GM21529 (cell line): ENCODE results near the gene SLX1A.
"Not testable (repeated sequence)": the region's sequence is repeated elsewhere in the genome, so short reads cannot be mapped to it uniquely, and the experiment has no call there.

ENCODE experiments used
- ATAC-seq: cut with Tn5 transposase; IDR thresholded peaks from one replicate; pipeline ENCODE4 v1.9.1; 2021; ENCODE audit not compliant: unreplicated experiment

Gene SLX1A

DNA sequence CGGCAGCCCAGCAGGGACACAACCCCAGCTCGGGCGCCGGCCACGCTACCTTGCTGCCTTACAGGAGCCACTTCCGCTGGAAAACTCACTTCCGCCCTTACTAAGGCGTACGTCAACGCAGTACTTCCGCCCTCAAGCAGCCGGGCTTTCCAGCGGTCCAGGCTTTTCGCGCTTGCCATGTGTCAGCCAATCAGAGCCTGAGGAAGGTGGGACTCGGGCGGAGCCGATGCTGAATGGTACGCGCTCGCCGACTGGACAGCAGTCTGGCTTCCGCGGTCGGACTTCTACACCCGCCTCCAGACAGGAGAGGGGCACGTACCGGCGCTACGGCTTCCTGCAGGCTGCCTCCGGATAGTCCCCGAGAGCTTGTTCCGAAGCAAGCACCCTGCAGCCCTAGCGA is at the start of gene SLX1A, which contains the start of gene BOLA2B:
SLX1A (plus strand) TSS at position 261 of the 400 bp plus-strand sequence. CDS start 210 bp downstream, outside the sequence.
BOLA2B (minus strand) TSS at position 52 of the 400 bp plus-strand sequence. CDS start 71 bp downstream, outside the sequence.
- peak; percentile 81 for ATAC-seq

DNA sequence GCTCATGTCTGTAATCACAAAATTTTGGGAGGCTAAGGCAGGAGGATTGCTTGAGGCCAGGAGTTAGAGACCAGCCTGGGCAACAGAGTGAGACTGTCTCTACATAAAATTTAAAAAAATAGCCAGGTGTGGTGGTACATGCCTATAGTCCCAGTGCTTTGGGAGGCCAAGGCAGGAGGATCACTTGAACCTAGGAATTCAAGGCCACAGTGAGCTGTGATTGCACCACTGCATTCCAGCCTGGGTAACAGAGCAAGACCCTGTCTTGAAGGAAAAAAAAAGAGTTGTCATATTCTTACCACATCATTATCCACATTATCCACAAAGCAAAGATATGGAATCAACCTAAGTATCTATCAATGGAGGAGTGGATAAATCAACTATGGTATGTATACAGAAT is 49.7 kb upstream of the SLX1A start:
- no peak for ATAC-seq

DNA sequence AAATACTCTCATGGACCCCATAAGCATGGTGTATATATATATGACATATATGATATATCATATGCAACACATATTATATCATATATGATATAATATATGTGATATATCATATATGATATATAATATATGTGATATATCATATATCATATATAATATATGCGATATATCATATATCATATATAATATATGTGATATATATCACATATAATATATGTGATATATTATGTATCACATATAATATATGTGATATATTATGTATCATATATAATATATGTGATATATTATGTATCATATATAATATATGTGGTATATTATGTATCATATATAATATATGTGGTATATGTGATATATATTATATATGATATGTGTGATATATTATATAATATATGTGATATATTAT is 48.8 kb upstream of the SLX1A start:
- ATAC-seq: no peak

DNA sequence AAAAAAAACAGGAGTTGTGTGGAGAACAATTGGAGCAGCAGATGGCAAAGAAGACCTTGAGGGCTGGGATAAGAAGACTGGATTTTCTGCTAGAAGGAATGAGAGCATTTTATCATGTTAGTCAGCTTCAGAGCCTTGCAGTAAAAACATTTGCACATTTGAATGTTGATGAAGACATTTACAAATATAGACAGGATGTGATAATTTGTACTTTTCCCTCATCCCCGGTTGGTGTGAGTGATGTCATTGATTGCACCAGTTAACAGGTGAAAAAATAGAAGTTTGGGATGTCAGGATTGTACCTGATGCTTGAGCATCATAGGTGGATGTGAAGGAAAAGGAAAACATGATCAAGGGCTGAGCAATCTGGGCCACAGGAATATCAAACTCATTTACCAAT is 48.0 kb upstream of the SLX1A start:
- ATAC-seq: no peak

GRCh38 chr16:30147843-30148510 is 45.7 kb upstream of the SLX1A start:
- ATAC-seq: no peak

- ATAC-seq: no peak
Observed at GRCh38 chr16:30149250-30149930, 44.3 kb upstream of the SLX1A start.

DNA sequence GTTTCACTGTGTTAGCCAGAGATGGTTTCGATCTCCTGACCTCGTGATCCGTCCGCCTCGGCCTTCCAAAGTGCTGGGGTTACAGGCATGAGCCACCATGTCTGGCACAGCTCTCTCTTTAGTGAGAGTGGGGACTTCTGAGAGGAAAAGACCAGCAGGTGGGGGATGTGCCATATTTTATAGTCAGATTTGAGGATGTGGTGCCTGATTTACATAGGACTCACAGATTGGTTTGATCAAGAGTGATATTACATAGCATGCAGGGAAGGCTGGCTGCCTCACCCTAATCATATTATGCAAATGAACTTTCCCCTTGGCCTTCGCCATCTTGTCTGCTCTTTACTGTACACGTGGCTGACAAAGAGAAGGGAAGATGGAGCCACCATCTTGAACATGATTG is 42.6 kb upstream of the SLX1A start:
- ATAC-seq: no peak

GRCh38 chr16:30152517-30152916 is 41.2 kb upstream of the SLX1A start:
- no peak for ATAC-seq

GRCh38 chr16:30155188-30155587 is 38.5 kb upstream of the SLX1A start:
- ATAC-seq: no peak

DNA sequence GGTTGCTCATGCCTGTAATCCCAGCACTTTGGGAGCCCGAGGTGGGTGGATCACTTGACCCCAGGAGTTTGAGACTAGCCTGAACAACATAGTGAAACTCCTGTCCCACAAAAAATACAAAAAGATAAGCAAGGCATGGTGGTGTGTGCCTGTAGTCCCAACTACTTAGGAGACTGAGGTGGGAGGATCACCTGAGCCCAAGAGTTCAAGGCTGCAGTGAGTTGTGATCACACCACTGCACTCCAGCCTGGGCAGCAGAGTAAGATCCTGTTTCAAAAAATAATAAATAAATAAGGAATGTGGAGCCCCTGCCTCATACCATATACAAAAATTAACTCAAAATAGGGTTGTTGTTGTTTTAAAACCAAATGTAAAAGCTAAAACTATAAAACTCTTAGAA is 36.5 kb upstream of the SLX1A start:
- no peak for ATAC-seq

DNA sequence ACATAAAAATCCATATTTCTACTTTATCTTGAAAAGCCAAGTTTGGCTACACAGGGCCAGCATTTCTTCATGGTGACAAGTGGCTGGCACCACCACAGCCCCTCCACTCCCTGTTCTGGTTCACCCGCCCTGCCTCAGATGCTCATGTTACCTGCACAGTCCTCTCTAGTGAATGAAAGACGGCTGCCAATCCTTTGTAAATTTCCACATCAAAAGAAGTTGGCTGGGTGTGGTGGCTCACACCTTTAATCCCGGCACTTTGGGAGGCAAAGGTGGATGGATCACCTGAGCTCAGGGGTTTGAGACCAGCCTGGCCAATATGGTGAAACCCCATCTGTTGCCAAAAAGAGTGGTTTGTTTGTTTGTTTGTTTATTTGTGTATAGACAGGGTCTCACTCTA is 30.1 kb upstream of the SLX1A start:
- ATAC-seq: no peak

GRCh38 chr16:30166202-30166902 is 27.3 kb upstream of the SLX1A start:
- ATAC-seq: peak; percentile 69

GRCh38 chr16:30168746-30169145 is 24.9 kb upstream of the SLX1A start:
- ATAC-seq: not testable (repeated sequence)

DNA sequence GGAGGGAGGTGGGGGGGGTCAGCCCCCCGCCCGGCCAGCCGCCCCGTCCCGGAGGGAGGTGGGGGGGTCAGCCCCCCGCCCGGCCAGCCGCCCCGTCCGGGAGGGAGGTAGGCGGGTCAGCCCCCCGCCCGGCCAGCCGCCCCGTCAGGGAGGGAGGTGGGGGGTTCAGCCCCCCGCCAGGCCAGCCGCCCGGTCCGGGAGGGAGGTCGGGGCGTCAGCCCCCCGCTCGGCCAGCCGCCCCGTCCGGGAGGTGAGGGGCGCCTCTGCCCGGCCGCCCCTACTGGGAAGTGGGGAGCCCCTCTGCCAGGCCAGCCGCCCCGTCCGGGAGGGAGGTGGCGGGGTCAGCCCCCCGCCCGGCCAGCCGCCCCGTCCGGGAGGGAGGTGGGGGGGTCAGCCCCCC is 24.3 kb upstream of the SLX1A start:
- ATAC-seq: not testable (repeated sequence)

- ATAC-seq: not testable (repeated sequence)
Observed at GRCh38 chr16:30170145-30170544, 23.5 kb upstream of the SLX1A start.

DNA sequence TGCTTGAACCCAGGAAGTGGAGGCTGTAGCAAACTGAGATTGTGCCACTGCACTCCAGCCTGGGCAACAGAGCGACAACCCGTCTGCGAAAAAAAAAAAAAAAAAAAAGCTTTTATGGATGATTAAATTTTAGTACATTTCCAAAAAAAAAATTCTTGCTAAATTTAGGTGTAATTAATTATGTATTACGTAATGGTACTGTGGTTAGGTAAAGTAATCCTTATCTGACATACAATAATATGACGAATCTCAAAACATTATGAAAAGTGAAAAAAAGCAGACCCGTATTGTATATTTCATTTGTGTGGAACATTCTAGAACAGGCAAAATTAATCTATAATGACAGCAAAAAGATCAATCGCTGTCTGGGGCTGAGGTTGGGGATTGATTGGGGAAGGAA is 20.6 kb upstream of the SLX1A start:
- ATAC-seq: no peak

DNA sequence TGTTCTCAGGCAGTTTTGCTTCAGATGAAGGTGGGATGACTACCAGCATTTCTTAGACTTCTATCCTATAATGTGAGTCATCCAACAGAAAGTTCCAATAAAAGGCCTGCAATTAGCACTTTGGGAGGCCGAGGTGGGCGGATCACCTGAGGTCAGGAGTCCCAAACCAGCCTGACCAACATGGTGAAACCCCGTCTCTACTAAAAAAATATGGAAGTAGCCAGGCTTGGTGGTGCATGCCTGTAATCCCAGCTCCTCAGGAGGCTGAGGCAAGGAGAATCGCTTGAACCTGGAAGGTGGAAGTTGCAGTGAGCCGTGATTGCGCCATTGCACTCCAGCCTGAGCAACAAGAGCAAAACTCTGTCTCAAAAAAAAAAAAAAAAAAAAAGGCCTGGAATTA is 16.8 kb upstream of the SLX1A start:
- ATAC-seq: not testable (repeated sequence)

DNA sequence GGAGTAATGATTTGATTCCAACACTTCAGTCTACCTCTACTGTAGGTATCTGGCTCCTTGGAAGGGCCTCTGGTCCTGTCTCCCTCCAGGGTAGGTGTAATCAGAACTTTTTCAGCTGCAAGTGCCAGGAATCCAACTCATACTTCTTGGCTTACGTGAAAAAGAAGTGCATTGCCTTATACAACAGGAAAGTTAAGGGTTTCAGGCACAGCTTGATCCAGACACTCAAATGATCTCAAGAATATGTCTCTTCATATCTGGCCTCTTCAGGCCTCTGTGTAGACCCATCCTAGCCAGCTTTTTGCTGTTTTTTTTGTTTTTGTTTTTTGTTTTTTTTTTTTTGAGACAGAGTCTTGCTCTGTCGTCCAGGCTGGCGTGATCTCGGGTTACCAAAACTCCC is 14.5 kb upstream of the SLX1A start:
- no peak for ATAC-seq

DNA sequence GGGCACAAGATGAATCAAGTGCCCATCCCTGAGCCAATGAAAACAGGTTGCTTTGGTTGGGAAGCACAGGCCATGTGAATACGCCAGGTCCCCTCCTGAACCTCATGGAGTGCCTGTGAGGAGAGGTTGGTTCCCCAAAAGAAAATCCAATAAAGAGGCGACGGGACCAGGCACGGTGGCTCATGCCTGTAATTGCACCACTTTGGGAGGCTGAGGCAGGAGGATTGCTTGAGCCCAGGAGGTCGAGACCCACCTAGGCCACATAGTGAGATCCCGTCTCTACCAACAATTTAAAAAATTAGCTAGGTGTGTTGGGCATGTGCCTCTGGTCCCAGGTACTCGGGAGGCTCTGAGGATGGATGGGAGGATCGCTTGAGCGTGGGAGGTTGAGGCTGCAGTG is 13.7 kb upstream of the SLX1A start:
- no peak for ATAC-seq

- no peak for ATAC-seq
Observed at GRCh38 chr16:30180741-30181140, 12.9 kb upstream of the SLX1A start.

- ATAC-seq: peak; percentile 49
Observed at GRCh38 chr16:30183233-30184095, 10.2 kb upstream of the SLX1A start, which contains the start of gene CORO1A. CORO1A (plus strand) TSS chr16:30183602; CDS start chr16:30185210, 1,608 bp downstream.
